T-helper 2 cell treated with Interferon-gamma antibody and Interleukin-4, amounts not matched to agents 5 μg/mL and 100 μg/mL, for 36 hours (primary cell): ENCODE measurements around the gene CCDC57.

Source experiments
- DNase-seq: peaks from one replicate; pipeline ENCODE4 v3.0.0; 2021; ENCODE audit warnings: low spot score
- H3K27ac Mint-ChIP-seq: one replicate; pipeline ENCODE4 v1.8.0; 2021; ENCODE audit warnings: mild to moderate bottlenecking, mixed read lengths
- H3K27me3 Mint-ChIP-seq: one replicate; pipeline ENCODE4 v1.8.0; 2021; ENCODE audit warnings: low read depth, mixed read lengths
- H3K36me3 Mint-ChIP-seq: one replicate; pipeline ENCODE4 v1.8.0; 2021; ENCODE audit warnings: low read depth, mixed read lengths
- H3K4me1 Mint-ChIP-seq: one replicate; pipeline ENCODE4 v1.8.0; 2021; ENCODE audit warnings: low read depth, mixed read lengths
- H3K4me3 Mint-ChIP-seq: one replicate; pipeline ENCODE4 v1.8.0; 2022; ENCODE audit warnings: mild to moderate bottlenecking, moderate library complexity, mixed read lengths
- H3K9me3 Mint-ChIP-seq: one replicate; pipeline ENCODE4 v1.8.0; 2021; ENCODE audit warnings: mixed read lengths

CCDC57 gene

GRCh38 chr17:82106688-82107305, 105.8 kb downstream of the CCDC57 start:
- peaks cover 2% of the 10 kb centered on the region for H3K36me3 Mint-ChIP-seq
- H3K9me3 Mint-ChIP-seq = no peaks in the 10 kb centered on the region
- H3K27ac Mint-ChIP-seq = peak overlapping the region; percentile 93
- no peak for DNase-seq
- H3K27me3 Mint-ChIP-seq = no peaks in the 10 kb centered on the region
- peaks cover 11% of the 10 kb centered on the region for H3K4me1 Mint-ChIP-seq
- H3K4me3 Mint-ChIP-seq = peak overlapping the region; percentile 90

GRCh38 chr17:82105882-82106687, 106.6 kb downstream of the CCDC57 start:
- Mint-ChIP-seq H3K4me3 (peak overlapping the region; percentile 90), H3K36me3 (peaks cover 2% of the 10 kb centered on the region), H3K27ac (peak overlapping the region; percentile 93), H3K9me3 (no peaks in the 10 kb centered on the region), H3K27me3 (no peaks in the 10 kb centered on the region), H3K4me1 (peaks cover 11% of the 10 kb centered on the region)
- DNase-seq = peak; percentile 68

DNA sequence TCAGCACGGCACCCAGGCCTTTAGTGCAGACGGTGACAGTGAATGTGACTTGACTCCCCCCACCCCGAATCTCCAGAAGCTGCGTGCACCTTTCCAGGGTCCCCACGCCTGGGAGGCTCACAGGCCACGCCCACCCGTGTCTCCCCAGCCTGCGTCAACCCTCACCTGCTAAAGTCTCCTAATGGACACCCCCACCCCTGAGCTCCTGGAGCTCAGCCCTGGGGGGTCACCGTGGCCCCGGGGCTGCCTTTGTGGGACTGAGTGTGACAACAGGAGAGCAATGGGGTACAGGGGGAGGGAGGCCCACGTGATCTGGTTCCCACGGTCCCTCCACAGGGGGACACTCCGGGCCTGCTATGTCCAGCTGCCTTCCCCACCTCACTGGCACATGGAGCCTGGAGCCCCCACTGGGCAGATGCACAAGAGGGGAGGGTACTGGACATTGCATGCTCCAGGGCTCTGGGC, 107.2 kb downstream of the CCDC57 start:
- Mint-ChIP-seq H3K36me3 (peaks cover 2% of the 10 kb centered on the region), H3K4me3 (peak overlapping the region; percentile 90), H3K9me3 (no peaks in the 10 kb centered on the region), H3K27me3 (no peaks in the 10 kb centered on the region), H3K27ac (peak overlapping the region; percentile 93), H3K4me1 (peaks cover 11% of the 10 kb centered on the region)
- DNase-seq = no peak

DNA sequence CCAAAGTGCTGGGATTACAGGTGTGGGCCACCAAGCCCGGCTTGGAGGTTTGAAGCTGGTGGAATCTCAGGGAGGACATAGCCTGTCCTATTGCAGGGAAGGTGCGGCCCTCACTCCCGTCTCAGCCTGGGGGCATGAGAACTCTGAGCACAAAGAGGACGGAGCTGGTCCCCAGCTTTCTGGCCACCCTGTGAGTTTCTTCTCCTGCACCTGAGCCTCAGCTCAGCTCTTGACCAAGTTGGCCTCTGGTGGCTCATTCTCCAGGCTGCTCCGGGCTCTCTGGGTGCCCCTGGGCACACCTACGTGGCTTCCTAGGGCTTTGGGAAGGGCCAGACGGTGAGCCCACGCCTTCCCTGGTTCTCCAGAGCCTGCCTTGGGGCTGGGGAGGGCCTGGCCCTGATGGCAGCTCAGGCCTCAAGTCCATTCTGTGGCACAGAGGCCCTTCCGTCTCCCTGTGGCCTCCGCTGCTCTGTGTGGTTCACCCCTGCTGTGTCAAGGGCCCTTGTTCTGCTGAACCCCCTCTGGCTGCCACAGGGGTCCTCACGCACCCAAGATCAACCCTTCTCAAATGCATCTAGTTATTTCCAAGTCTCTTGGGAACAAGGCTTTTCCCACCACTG, 107.7 kb downstream of the CCDC57 start:
- no peak for DNase-seq
- peaks cover 11% of the 10 kb centered on the region for H3K4me1 Mint-ChIP-seq

DNA sequence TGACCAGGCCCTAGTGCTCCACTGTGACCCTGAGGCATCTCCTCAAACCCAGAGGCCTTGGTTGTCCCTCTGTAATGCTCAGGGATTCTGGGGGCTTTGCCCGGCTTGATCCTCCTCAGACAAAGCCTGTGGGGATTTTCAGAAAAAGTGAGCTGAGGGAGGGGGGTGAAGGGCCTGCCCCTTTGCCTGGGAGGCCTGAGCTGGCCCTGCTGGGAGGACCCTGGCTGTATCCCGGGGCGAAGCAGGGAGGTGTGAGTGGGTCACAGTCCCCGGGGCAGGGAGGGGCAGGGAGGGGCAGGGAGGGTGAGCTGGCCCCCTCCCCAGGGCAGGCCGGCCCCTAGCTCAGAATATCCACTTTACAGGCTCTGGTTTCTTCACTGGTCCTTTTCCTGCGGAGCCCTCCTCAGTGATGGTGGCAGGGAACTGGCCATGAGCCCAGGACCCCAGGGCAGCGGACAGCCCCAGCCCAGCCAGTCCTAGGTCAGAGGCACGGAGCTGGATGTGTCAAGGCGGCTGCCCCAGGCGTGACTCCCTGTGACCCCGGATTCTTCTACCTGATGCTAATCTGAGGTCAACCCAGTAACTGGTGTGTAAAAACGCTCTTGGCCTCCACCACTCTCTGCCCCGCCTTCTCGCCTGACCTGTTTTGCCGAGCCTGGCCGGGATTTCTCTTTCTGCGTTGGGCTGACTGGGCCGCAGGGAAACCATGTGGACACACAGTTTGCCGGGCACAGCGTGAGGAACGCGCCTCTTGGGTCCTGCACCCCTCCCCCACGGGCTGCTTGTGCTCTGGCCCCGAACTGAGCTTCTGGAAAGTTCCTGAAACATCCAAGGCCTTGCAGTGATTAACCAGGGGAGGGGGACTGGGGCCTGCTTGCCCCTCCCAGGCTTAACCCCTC, 108.8 kb downstream of the CCDC57 start:
- Mint-ChIP-seq H3K36me3 (peaks cover 2% of the 10 kb centered on the region), H3K9me3 (no peaks in the 10 kb centered on the region), H3K4me3 (no peak overlapping the region), H3K4me1 (peaks cover 10% of the 10 kb centered on the region), H3K27me3 (no peaks in the 10 kb centered on the region), H3K27ac (no peak overlapping the region)
- no peak for DNase-seq

More for the DNA sequence above, 107.7 kb downstream of the CCDC57 start:
- H3K27me3 Mint-ChIP-seq = no peaks in the 10 kb centered on the region
- H3K27ac Mint-ChIP-seq = peak overlapping the region; percentile 65
- peaks cover 2% of the 10 kb centered on the region for H3K36me3 Mint-ChIP-seq
- peak overlapping the region; percentile 90 for H3K4me3 Mint-ChIP-seq
- no peaks in the 10 kb centered on the region for H3K9me3 Mint-ChIP-seq

DNA sequence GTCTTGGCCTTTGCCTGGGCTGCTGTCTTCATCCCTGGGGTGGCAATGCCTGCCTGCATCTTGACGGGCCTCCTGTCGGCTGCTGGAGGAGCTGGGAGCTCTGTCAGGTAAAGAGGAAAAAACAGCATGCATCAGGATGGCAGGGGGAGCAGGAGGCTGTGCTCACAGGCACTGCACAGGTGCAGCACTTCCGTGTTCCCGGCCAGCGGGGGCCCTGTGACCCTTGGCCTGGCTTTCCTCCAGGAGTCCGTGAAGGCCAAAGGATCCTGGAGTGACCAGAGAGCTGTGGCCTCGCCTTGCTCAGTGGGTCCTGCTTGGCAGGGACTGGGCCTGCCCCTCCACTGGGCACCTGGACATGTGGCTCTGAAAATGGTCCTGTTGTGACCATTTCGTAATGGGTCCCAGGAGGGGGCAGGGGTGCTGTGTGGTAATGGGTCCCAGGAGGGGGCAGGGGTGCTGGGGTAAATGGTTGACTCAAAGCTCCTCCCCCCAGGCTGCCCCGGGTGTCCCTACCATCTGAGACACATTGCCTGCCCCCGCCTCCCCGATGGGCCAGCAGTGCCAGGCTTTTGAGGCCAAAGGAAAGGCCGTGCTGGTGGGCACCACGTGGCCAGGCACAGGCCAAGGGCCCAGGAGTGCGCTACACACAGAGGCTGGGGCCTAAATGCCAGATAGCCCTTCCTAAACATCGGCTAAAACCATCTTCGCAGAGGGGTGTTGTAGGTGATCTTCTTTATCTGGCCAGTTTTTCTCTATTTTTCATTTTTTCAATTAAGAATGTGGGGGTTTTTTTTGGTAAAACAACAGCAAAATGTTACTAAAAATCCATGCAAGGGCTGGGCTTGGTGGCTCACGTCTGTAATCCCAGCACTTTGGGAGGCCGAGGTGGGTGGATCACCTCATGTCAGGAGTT, 110.6 kb downstream of the CCDC57 start:
- Mint-ChIP-seq H3K27me3 (no peaks in the 10 kb centered on the region), H3K4me1 (peaks cover 8% of the 10 kb centered on the region), H3K36me3 (peaks cover 2% of the 10 kb centered on the region), H3K4me3 (no peak overlapping the region), H3K9me3 (no peaks in the 10 kb centered on the region), H3K27ac (no peak overlapping the region)
- DNase-seq = no peak

DNA sequence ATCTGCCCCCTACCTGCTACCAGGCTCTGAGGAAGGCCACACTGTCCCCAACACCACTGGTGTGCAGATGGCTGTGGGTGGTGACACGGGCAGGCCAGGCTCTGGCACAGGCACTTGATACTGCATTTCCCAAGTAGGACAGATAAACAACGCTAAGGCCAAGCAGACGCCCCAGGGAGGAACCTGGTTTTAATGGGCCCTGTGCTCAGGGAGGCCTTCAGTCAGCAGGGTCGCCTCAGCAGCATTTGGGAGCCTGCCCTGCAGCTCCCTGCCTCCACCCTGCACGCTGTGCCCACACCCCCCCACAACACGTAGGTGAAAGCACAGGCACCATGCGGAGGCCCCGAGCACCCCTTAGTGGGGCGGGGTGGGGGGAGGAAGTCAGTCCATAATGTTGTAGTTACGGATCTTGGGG, 111.3 kb downstream of the CCDC57 start:
- Mint-ChIP-seq H3K9me3 (no peaks in the 10 kb centered on the region), H3K27me3 (no peaks in the 10 kb centered on the region), H3K36me3 (peaks cover 2% of the 10 kb centered on the region), H3K27ac (no peak overlapping the region), H3K4me1 (peaks cover 5% of the 10 kb centered on the region), H3K4me3 (no peak overlapping the region)
- no peak for DNase-seq

GRCh38 chr17:82100502-82101298, 111.9 kb downstream of the CCDC57 start:
- Mint-ChIP-seq H3K27me3 (no peaks in the 10 kb centered on the region), H3K36me3 (peaks cover 2% of the 10 kb centered on the region), H3K27ac (peak overlapping the region; percentile 26), H3K9me3 (no peaks in the 10 kb centered on the region), H3K4me1 (peaks cover 2% of the 10 kb centered on the region), H3K4me3 (peak overlapping the region; percentile 82)
- DNase-seq = no peak

DNA sequence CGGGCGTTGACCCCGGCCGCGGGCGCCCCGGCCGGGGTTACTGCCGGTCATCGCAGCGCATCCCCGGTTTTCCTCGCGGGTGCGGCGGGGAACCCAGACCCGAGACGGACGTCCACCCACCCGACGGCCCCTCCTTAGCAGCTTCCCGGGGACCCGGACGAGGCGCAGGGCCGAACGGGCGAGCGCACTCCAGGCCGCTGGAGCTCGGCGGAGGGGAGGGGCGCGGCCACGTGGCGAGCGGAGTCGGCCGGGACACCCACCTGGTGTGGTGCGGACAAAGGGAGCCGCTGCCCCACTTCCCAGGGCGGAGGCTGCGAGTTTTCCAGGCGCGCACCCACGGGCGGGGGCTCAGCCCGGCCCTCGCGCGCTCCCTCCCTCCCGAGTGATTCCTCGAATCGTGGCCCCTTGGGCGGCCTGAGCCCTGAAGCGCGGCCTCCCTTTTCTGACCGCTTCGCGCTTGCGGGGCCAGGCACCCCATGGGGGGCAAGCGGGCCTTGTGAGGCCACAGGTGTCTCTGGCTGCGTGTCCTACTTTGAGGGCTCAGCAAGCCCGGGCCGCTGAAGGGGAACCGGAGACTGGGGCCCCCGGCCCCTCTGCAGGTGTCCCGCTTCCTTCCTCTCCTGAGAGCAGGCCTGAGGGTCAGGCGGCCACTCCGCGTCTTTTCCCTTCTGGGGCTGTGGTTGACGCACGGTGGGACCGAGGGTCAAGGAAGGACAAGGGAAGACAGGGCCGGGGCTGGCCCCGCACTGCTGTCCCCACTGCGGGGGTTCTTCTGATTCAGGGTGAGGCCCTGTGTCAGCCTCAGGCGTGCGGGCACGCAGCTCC, 113.5 kb downstream of the CCDC57 start:
- Mint-ChIP-seq H3K36me3 (peaks cover 2% of the 10 kb centered on the region), H3K27ac (peak overlapping the region; percentile 88), H3K4me1 (peaks cover 2% of the 10 kb centered on the region), H3K27me3 (no peaks in the 10 kb centered on the region), H3K4me3 (peak overlapping the region; percentile 82), H3K9me3 (no peaks in the 10 kb centered on the region)
- DNase-seq = no peak

DNA sequence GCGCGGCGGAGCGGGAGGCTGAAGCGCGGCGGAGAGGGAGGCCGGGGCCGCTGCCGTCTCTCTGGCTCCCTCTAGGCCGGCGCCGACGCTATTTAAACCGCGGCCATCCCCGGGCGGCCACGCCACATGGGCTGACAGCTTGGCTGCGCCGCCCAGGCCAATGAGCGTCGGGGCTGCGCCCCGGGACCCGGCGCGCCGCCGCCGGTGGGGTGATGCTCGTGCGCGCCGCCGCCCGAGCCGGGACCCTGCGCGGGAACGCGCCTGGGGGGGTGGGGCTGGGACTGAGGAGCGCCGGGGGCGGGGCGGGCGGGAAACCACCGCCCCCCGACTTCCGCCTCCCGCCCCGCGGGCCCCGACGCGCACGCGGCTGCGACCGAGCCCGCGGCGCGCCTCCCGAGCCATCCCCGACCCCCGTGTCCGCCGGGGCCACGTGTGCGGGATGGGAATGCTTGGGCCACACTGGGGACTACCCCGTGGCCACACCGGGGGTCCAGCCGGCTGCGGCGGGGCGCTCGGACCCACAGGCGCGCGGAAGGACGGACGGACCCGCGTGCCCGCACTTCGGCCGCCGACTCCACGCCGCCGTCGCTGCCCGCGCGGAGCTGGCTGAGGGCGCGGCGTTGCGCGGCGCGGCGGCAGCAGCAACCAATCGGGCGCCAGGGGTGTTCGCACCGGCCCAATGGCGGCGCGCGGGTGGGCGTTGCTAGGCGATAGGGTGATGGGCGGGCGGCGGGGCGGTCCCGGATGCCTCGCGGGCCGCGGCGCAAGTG, 114.3 kb downstream of the CCDC57 start, which contains the start of gene FASN:
FASN (minus strand) TSS at position 68 of the 770 bp plus-strand sequence. CDS start 1,791 bp downstream, outside the sequence.
- peaks cover 3% of the 10 kb centered on the region for H3K36me3 Mint-ChIP-seq
- H3K27me3 Mint-ChIP-seq = no peaks in the 10 kb centered on the region
- H3K4me1 Mint-ChIP-seq = peaks cover 2% of the 10 kb centered on the region
- H3K27ac Mint-ChIP-seq = peak within 1 kb of the TSS; percentile 62
- peak within 1 kb of the TSS; percentile 78 for H3K4me3 Mint-ChIP-seq
- H3K9me3 Mint-ChIP-seq = no peaks in the 10 kb centered on the region
- DNase-seq = peak; percentile 96

DNA sequence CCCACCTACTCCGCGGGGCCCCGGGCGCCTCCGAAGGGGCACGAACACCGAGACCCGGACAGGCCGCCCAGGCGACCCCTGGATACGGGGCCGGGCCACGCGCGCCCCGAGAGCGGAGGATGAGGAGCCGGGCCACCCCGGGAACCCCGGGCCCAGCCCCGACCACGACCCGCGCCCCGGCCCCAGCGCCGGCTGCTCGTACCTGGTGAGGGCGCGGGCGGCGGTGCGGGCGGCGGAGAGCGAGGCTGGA, 114.8 kb downstream of the CCDC57 start:
- peak overlapping the region; percentile 62 for H3K27ac Mint-ChIP-seq
- DNase-seq = no peak
- H3K27me3 Mint-ChIP-seq = no peaks in the 10 kb centered on the region
- H3K36me3 Mint-ChIP-seq = peaks cover 6% of the 10 kb centered on the region
- peaks cover 2% of the 10 kb centered on the region for H3K4me1 Mint-ChIP-seq
- H3K9me3 Mint-ChIP-seq = no peaks in the 10 kb centered on the region
- H3K4me3 Mint-ChIP-seq = peak overlapping the region; percentile 21
